ENCODE results near the gene GRIK1.

GRIK1 gene

DNA sequence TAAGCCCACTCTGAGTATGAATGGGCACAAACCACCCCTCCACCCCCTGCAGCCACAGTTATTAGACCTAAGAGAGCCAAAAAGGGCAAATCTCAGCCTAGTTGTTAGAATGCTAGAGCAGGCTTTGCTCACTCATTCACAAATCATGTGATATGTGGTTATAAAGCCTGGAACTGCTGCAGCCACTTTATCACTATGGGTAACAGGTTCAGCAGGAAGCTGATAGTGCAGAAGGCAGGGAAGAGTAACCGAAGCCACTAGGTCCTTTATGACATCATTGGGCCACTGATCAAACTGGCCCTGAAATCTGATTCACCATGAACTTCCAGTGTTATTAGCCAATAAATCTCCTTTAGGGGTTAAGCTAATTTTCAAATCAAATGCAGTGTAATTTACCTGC is 134.7 kb downstream of the GRIK1 start:
- Mint-ChIP-seq H3K36me3 (ENCODE audit: low read depth) (no peaks in the 10 kb centered on the region), H3K4me1 (ENCODE audit: low read depth) (no peaks in the 10 kb centered on the region), H3K27ac (no peak overlapping the region), H3K4me3 (no peak overlapping the region), H3K27me3 (ENCODE audit: low read depth) (no peaks in the 10 kb centered on the region), H3K9me3 (no peaks in the 10 kb centered on the region)
- DNase-seq (ENCODE audit: low spot score): no peak

GRCh38 chr21:29803191-29803590 is 136.6 kb downstream of the GRIK1 start:
- DNase-seq (ENCODE audit: low spot score): no peak
- Mint-ChIP-seq H3K9me3 (no peaks in the 10 kb centered on the region), H3K4me1 (ENCODE audit: low read depth) (no peaks in the 10 kb centered on the region), H3K27ac (no peak overlapping the region), H3K4me3 (no peak overlapping the region), H3K36me3 (ENCODE audit: low read depth) (no peaks in the 10 kb centered on the region), H3K27me3 (ENCODE audit: low read depth) (no peaks in the 10 kb centered on the region)

DNA sequence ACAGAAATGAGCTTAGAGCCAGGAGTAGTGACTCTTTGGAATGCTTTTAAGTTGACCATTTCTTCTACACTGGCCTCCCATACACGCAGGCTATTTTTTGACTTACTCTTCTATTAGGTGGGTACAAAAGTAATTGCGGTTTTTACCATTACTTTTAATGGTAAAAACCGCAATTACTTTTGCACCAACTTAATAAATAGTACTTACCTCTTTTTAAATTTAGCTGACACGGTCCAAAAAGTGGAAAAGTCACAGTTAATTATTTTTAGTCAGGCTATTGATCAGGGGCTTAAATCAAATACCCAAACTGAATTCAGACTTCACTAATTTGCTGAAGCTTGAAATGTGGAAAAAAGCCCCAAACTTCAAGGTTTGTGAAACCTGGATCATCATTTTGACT is 138.7 kb downstream of the GRIK1 start:
- no peaks in the 10 kb centered on the region for H3K36me3 Mint-ChIP-seq (ENCODE audit: low read depth)

GRCh38 chr21:29800056-29800455 is 139.7 kb downstream of the GRIK1 start:
- H3K27ac Mint-ChIP-seq: no peak overlapping the region
- no peaks in the 10 kb centered on the region for H3K36me3 Mint-ChIP-seq (ENCODE audit: low read depth)
- no peaks in the 10 kb centered on the region for H3K27me3 Mint-ChIP-seq (ENCODE audit: low read depth)
- H3K4me3 Mint-ChIP-seq: no peak overlapping the region
- DNase-seq (ENCODE audit: low spot score): no peak
- H3K4me1 Mint-ChIP-seq (ENCODE audit: low read depth): no peaks in the 10 kb centered on the region
- no peaks in the 10 kb centered on the region for H3K9me3 Mint-ChIP-seq

More for the DNA sequence above, 138.7 kb downstream of the GRIK1 start:
- no peaks in the 10 kb centered on the region for H3K9me3 Mint-ChIP-seq
- H3K4me3 Mint-ChIP-seq: no peak overlapping the region
- no peaks in the 10 kb centered on the region for H3K27me3 Mint-ChIP-seq (ENCODE audit: low read depth)
- H3K4me1 Mint-ChIP-seq (ENCODE audit: low read depth): no peaks in the 10 kb centered on the region
- DNase-seq (ENCODE audit: low spot score): no peak
- H3K27ac Mint-ChIP-seq: no peak overlapping the region

GRCh38 chr21:29798840-29799239 is 141.0 kb downstream of the GRIK1 start:
- Mint-ChIP-seq H3K4me1 (ENCODE audit: low read depth) (no peaks in the 10 kb centered on the region), H3K27me3 (ENCODE audit: low read depth) (no peaks in the 10 kb centered on the region), H3K9me3 (no peaks in the 10 kb centered on the region), H3K27ac (no peak overlapping the region), H3K4me3 (no peak overlapping the region), H3K36me3 (ENCODE audit: low read depth) (no peaks in the 10 kb centered on the region)
- DNase-seq (ENCODE audit: low spot score): no peak

DNA sequence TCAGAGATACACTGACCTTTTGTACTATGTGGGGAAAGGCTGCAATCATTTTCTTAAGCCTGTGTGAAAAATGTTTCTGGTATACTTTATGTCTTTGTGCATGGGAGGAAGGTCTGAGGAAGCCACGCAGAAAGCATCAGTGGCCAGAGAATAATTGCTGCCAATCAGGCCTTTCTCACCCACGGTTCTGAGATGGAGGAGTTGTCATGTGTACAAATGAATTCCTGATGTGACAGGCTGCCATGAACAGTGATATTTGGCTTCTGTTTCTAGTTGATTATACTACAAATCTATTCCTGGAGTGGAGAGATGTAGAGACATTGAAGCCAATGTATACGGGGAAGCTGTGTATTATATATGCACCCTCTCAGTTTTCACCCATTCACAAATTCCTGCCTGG is 142.6 kb downstream of the GRIK1 start:
- DNase-seq (ENCODE audit: low spot score): no peak

DNA sequence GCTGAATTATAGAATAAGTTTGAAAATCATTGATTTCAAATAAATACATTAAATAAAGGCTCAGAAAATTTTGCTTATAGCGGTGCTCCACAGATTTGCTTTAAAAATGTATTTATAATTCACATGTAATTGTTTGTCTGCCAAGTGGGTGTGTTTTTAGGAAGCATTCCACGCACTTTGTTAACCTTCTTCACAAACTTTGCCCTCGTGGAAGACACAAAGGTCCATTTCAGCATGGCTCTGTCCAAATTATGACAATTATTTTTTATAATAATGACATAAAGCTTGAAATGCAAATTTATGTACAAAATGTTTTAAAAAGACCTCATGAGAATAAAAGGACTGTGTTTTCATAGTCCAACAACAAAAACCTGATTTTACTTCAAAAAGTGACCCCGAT is 146.1 kb downstream of the GRIK1 start:
- no peak for DNase-seq (ENCODE audit: low spot score)
- Mint-ChIP-seq H3K4me1 (ENCODE audit: low read depth) (no peaks in the 10 kb centered on the region), H3K27me3 (ENCODE audit: low read depth) (no peaks in the 10 kb centered on the region), H3K27ac (no peak overlapping the region), H3K4me3 (no peak overlapping the region), H3K36me3 (ENCODE audit: low read depth) (no peaks in the 10 kb centered on the region), H3K9me3 (no peaks in the 10 kb centered on the region)

More for the DNA sequence above, 142.6 kb downstream of the GRIK1 start:
- Mint-ChIP-seq H3K4me1 (ENCODE audit: low read depth) (no peaks in the 10 kb centered on the region), H3K9me3 (no peaks in the 10 kb centered on the region), H3K36me3 (ENCODE audit: low read depth) (no peaks in the 10 kb centered on the region), H3K4me3 (no peak overlapping the region), H3K27me3 (ENCODE audit: low read depth) (no peaks in the 10 kb centered on the region), H3K27ac (no peak overlapping the region)

GRCh38 chr21:29789393-29789792 is 150.4 kb downstream of the GRIK1 start:
- Mint-ChIP-seq H3K36me3 (ENCODE audit: low read depth) (no peaks in the 10 kb centered on the region), H3K4me3 (no peak overlapping the region), H3K9me3 (no peaks in the 10 kb centered on the region), H3K27me3 (ENCODE audit: low read depth) (no peaks in the 10 kb centered on the region), H3K27ac (no peak overlapping the region), H3K4me1 (ENCODE audit: low read depth) (no peaks in the 10 kb centered on the region)
- no peak for DNase-seq (ENCODE audit: low spot score)

DNA sequence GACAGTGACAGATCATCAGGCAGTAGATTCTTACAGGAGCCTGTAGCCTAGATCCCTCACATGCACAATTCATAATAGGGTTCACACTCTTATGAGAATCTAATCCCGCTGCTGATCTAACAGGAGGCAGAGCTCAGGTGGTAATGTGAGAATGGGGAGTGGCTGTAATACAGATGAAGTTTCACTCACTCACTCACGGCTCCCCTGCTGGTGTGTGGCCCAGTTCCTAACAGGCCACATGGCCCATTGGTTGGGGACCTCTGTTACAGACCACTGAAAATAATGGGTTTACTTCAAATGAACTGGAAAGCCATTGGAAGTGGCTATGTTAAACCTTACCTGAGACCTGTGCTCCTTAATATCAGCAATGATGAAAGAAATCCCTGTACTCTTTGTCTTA is 151.0 kb downstream of the GRIK1 start:
- no peaks in the 10 kb centered on the region for H3K27me3 Mint-ChIP-seq (ENCODE audit: low read depth)
- no peaks in the 10 kb centered on the region for H3K36me3 Mint-ChIP-seq (ENCODE audit: low read depth)
- DNase-seq (ENCODE audit: low spot score): no peak
- no peak overlapping the region for H3K27ac Mint-ChIP-seq
- no peaks in the 10 kb centered on the region for H3K4me1 Mint-ChIP-seq (ENCODE audit: low read depth)
- H3K9me3 Mint-ChIP-seq: no peaks in the 10 kb centered on the region
- no peak overlapping the region for H3K4me3 Mint-ChIP-seq

GRCh38 chr21:29787361-29787909 is 152.4 kb downstream of the GRIK1 start:
- no peaks in the 10 kb centered on the region for H3K36me3 Mint-ChIP-seq (ENCODE audit: low read depth)
- H3K9me3 Mint-ChIP-seq: no peaks in the 10 kb centered on the region
- no peak for DNase-seq (ENCODE audit: low spot score)
- no peaks in the 10 kb centered on the region for H3K4me1 Mint-ChIP-seq (ENCODE audit: low read depth)
- H3K27me3 Mint-ChIP-seq (ENCODE audit: low read depth): no peaks in the 10 kb centered on the region
- no peak overlapping the region for H3K4me3 Mint-ChIP-seq
- no peak overlapping the region for H3K27ac Mint-ChIP-seq

DNA sequence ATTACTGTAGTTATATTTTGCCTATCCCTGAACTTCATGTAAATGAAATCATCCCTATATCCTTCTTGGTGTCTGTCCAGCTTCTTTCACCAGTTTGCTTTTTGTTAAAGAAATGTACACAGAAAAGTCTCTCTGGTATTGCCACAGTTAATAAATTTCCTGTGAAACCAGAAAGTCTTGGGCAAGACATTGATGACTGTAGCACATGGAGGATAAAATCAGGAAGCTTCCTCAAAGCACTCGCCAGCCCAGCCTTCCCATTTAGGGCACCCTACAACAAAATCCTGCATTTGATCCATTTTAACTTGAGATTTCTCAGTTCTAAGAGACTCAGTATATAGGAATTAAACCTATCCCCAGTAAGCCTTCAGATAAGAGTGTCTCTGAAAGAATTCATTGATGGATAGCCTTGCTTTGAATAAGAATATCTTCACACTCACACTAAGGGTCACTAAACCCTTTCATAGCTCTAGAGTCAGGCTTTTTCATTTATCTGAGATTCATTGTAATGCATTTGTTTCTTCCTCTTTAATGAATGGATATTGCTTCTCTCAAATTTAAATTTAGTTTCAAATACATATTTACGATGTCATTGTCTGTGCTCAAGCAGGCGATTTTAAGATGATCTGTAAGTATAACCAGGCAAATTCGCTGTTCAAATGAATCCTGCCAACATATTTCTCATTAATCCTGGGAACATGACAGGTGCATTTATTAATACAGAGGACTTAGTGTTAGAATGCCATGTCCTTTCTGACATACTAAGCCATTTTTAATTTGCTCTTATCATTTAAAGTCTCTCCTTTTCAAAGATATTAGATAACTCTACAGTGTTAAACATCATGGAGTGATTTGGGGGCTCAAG is 153.1 kb downstream of the GRIK1 start:
- Mint-ChIP-seq H3K27me3 (ENCODE audit: low read depth) (no peaks in the 10 kb centered on the region), H3K9me3 (no peaks in the 10 kb centered on the region), H3K4me1 (ENCODE audit: low read depth) (no peaks in the 10 kb centered on the region), H3K27ac (no peak overlapping the region), H3K36me3 (ENCODE audit: low read depth) (no peaks in the 10 kb centered on the region), H3K4me3 (no peak overlapping the region)
- DNase-seq (ENCODE audit: low spot score): no peak

DNA sequence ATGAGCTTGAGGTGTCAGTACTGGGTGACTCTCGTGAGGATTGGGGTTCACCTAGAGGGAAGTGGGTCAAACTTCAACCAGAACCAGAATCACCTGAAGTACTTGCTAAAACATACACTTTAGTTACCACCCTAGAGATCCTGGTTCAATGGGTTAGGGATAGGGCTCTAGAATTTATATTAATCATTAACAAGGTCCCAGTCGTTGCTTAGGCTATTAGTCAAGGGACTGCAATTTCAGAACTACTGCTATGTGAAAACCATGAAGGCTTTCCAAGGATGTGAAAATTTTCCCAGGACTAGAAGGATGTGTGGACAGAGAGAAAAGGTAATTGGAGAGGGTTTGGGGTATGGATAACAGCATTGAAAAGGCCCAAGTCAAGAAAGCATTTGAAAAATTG is 162.6 kb downstream of the GRIK1 start:
- H3K36me3 Mint-ChIP-seq (ENCODE audit: low read depth): no peaks in the 10 kb centered on the region
- H3K4me1 Mint-ChIP-seq (ENCODE audit: low read depth): no peaks in the 10 kb centered on the region
- no peak overlapping the region for H3K4me3 Mint-ChIP-seq
- no peak overlapping the region for H3K27ac Mint-ChIP-seq
- H3K27me3 Mint-ChIP-seq (ENCODE audit: low read depth): no peaks in the 10 kb centered on the region
- DNase-seq (ENCODE audit: low spot score): no peak
- H3K9me3 Mint-ChIP-seq: no peaks in the 10 kb centered on the region

GRCh38 chr21:29775462-29775861 is 164.3 kb downstream of the GRIK1 start:
- Mint-ChIP-seq H3K27me3 (ENCODE audit: low read depth) (no peaks in the 10 kb centered on the region), H3K27ac (no peak overlapping the region), H3K36me3 (ENCODE audit: low read depth) (no peaks in the 10 kb centered on the region), H3K4me3 (no peak overlapping the region), H3K4me1 (ENCODE audit: low read depth) (no peaks in the 10 kb centered on the region), H3K9me3 (no peaks in the 10 kb centered on the region)
- no peak for DNase-seq (ENCODE audit: low spot score)

GRCh38 chr21:29771491-29772066 is 168.2 kb downstream of the GRIK1 start:
- H3K4me3 Mint-ChIP-seq: no peak overlapping the region

More at GRCh38 chr21:29771491-29772066, 168.2 kb downstream of the GRIK1 start:
- H3K27ac Mint-ChIP-seq: no peak overlapping the region
- no peaks in the 10 kb centered on the region for H3K4me1 Mint-ChIP-seq (ENCODE audit: low read depth)
- no peaks in the 10 kb centered on the region for H3K9me3 Mint-ChIP-seq
- H3K27me3 Mint-ChIP-seq (ENCODE audit: low read depth): peaks cover 4% of the 10 kb centered on the region
- DNase-seq (ENCODE audit: low spot score): no peak
- H3K36me3 Mint-ChIP-seq (ENCODE audit: low read depth): no peaks in the 10 kb centered on the region
